DOHH2 (cell line): ENCODE measurements around the gene GINS1.

ENCODE experiments used
- H3F3A ChIP-seq: fragments of 200-600 bp; sonication (generic), shearing (Covaris generic); 2 replicates; pipeline ENCODE4 v1.6.0; 2016; ENCODE audit warnings: antibody characterized with exemption, mild to moderate bottlenecking; ENCODE audit not compliant: control insufficient read depth, insufficient read depth
- H3K27ac ChIP-seq: fragments of 200-600 bp; sonication (generic); 2 replicates; pipeline ENCODE4 v1.5.1; 2014; ENCODE audit warnings: low read depth, mild to moderate bottlenecking, low read length, moderate library complexity
- H3K27me3 ChIP-seq: fragments of 200-600 bp; sonication (generic); 2 replicates; pipeline ENCODE4 v1.6.1; 2014; ENCODE audit warnings: mild to moderate bottlenecking, low read length, mixed read lengths; ENCODE audit not compliant: control insufficient read depth
- H3K36me3 ChIP-seq: fragments of 200-600 bp; sonication (generic); 2 replicates; pipeline ENCODE4 v1.6.1; 2014; ENCODE audit warnings: mild to moderate bottlenecking, low read length, moderate library complexity, mixed read lengths; ENCODE audit not compliant: control insufficient read depth
- H3K4me1 ChIP-seq: fragments of 200-600 bp; sonication (generic); 2 replicates; pipeline ENCODE4 v1.6.1; 2014; ENCODE audit warnings: mild to moderate bottlenecking, low read length, mixed read lengths; ENCODE audit not compliant: control insufficient read depth
- H3K4me2 ChIP-seq: fragments of 200-600 bp; sonication (generic); 2 replicates; pipeline ENCODE4 v1.6.0; 2014; ENCODE audit warnings: mild to moderate bottlenecking, low read length, moderate library complexity
- H3K4me3 ChIP-seq: fragments of 200-600 bp; sonication (generic); 2 replicates; pipeline ENCODE4 v1.5.1; 2014; ENCODE audit warnings: mild to moderate bottlenecking, low read length, mixed read lengths
- H3K79me2 ChIP-seq: fragments of 200-600 bp; sonication (generic); 2 replicates; pipeline ENCODE4 v1.6.1; 2014; ENCODE audit warnings: mild to moderate bottlenecking, low read length, mixed read lengths; ENCODE audit not compliant: control insufficient read depth
- H3K9me2 ChIP-seq: fragments of 200-600 bp; sonication (generic); replicated peaks from 2 replicates; pipeline ENCODE4 v1.6.1; 2014; ENCODE audit warnings: mild to moderate bottlenecking, low read length, mixed read lengths; ENCODE audit not compliant: control insufficient read depth
- H3K9me3 ChIP-seq: fragments of 200-600 bp; sonication (generic); 2 replicates; pipeline ENCODE4 v1.6.1; 2014; ENCODE audit warnings: antibody characterized with exemption, low read length, mixed read lengths; ENCODE audit not compliant: control insufficient read depth, insufficient read depth
- H4K20me1 ChIP-seq: fragments of 200-600 bp; sonication (generic); 2 replicates; pipeline ENCODE4 v1.6.0; 2014; ENCODE audit warnings: low read depth, mild to moderate bottlenecking, antibody characterized with exemption, low read length, moderate library complexity; ENCODE audit not compliant: control insufficient read depth, insufficient read depth
- CTCF ChIP-seq: fragments of 200-600 bp; sonication (generic); IDR thresholded peaks from one replicate; pipeline ENCODE4 v1.5.1; 2014; ENCODE audit warnings: antibody characterized with exemption, mild to moderate bottlenecking, low read depth, low read length; ENCODE audit not compliant: poor library complexity, severe bottlenecking
- EZH2phosphoT487 ChIP-seq: fragments of 200-600 bp; sonication (generic); IDR thresholded peaks from 2 replicates; pipeline ENCODE4 v1.6.1; 2017; ENCODE audit warnings: borderline replicate concordance, mild to moderate bottlenecking, antibody characterized with exemption, low read length, moderate library complexity, mixed read lengths

GINS1 gene

GRCh38 chr20:25484911-25485511 lies 77.5 kb downstream of the GINS1 start:
- Histone ChIP-seq H3K4me1 (peaks cover 9% of the 10 kb centered on the region), H3K36me3 (no peaks in the 10 kb centered on the region), H3K4me3 (no peak overlapping the region), H3K27ac (no peak overlapping the region), H4K20me1 (no peaks in the 10 kb centered on the region), H3K4me2 (no peak overlapping the region), H3K9me3 (no peaks in the 10 kb centered on the region), H3K79me2 (no peaks in the 10 kb centered on the region), H3K27me3 (no peaks in the 10 kb centered on the region; the same call in 1 of the 2 replicates), H3K9me2 (no peaks in the 10 kb centered on the region), H3F3A (no peaks in the 10 kb centered on the region)
- no peak for TF ChIP-seq EZH2phosphoT487
- no peak for TF ChIP-seq CTCF

GRCh38 chr20:25485872-25486271 lies 78.4 kb downstream of the GINS1 start:
- peaks cover 9% of the 10 kb centered on the region for H3K4me1 ChIP-seq
- H3K36me3 ChIP-seq: no peaks in the 10 kb centered on the region
- no peaks in the 10 kb centered on the region for H3F3A ChIP-seq
- H3K4me2 ChIP-seq: no peak overlapping the region
- no peak overlapping the region for H3K27ac ChIP-seq
- H3K9me3 ChIP-seq: no peaks in the 10 kb centered on the region
- H3K79me2 ChIP-seq: no peaks in the 10 kb centered on the region
- no peak overlapping the region for H3K4me3 ChIP-seq
- no peaks in the 10 kb centered on the region for H3K9me2 ChIP-seq
- H4K20me1 ChIP-seq: no peaks in the 10 kb centered on the region
- TF ChIP-seq EZH2phosphoT487 (no peak), CTCF (no peak)
- H3K27me3 ChIP-seq: no peaks in the 10 kb centered on the region; the same call in 1 of the 2 replicates

GRCh38 chr20:25486377-25486776 lies 78.9 kb downstream of the GINS1 start:
- Histone ChIP-seq H4K20me1 (no peaks in the 10 kb centered on the region), H3K27ac (no peak overlapping the region), H3K36me3 (no peaks in the 10 kb centered on the region), H3K27me3 (no peaks in the 10 kb centered on the region; the same call in 1 of the 2 replicates), H3K4me1 (peaks cover 9% of the 10 kb centered on the region), H3K9me2 (no peaks in the 10 kb centered on the region), H3F3A (no peaks in the 10 kb centered on the region), H3K9me3 (no peaks in the 10 kb centered on the region), H3K4me3 (no peak overlapping the region), H3K79me2 (no peaks in the 10 kb centered on the region), H3K4me2 (no peak overlapping the region)
- TF ChIP-seq EZH2phosphoT487: no peak
- TF ChIP-seq CTCF: no peak
